CD14-positive monocyte (primary cell): ENCODE measurements around the gene SNIP1. TPM values are rescaled to one million over a fixed set of nuclear protein-coding genes. Genes with fewer than 3 reads are reported as not detected.

Experiments used
- DNase-seq, 3 donors: peaks; one replicate each; pipeline ENCODE4 v3.0.0-alpha.2; 2011 to 2022
- H2AFZ ChIP-seq: 2 replicates; pipeline ENCODE4 v1.6.0; 2012; ENCODE audit warnings: mild to moderate bottlenecking, low read depth, low read length, inconsistent platforms; ENCODE audit not compliant: insufficient read depth, poor library complexity, severe bottlenecking
- H3K27ac ChIP-seq, 2 donors: 1 replicate in 1 of 2; 2 replicates in 1 of 2; pipeline ENCODE4 v1.5.1; 2012 to 2013; ENCODE audit warnings: low read length in 2 of 2, control low read depth in 1 of 2, inconsistent platforms in 1 of 2, low read depth in 1 of 2, mild to moderate bottlenecking in 1 of 2
- H3K27me3 ChIP-seq, 2 donors: one replicate each; pipeline versions ENCODE4 v1.6.0 to v1.6.1; 2011 to 2013; ENCODE audit warnings: low read length in 2 of 2; ENCODE audit not compliant: control insufficient read depth in 2 of 2, insufficient read depth in 2 of 2
- H3K36me3 ChIP-seq, 2 donors: replicated peaks in 1 of 2; 1 replicate in 1 of 2; 2 replicates in 1 of 2; pipeline versions ENCODE4 v1.5.1 to v1.6.1; 2012 to 2013; ENCODE audit warnings: low read length in 2 of 2, control low read depth in 1 of 2, inconsistent platforms in 1 of 2, mild to moderate bottlenecking in 1 of 2; ENCODE audit not compliant: insufficient read depth in 2 of 2, control insufficient read depth in 1 of 2
- H3K4me1 ChIP-seq, 2 donors: 1 replicate in 1 of 2; 2 replicates in 1 of 2; pipeline versions ENCODE4 v1.5.1 to v1.6.1; 2012 to 2013; ENCODE audit warnings: low read length in 2 of 2, control low read depth in 1 of 2, inconsistent platforms in 1 of 2, mild to moderate bottlenecking in 1 of 2, moderate library complexity in 1 of 2; ENCODE audit not compliant: insufficient read depth in 2 of 2, control insufficient read depth in 1 of 2
- H3K4me2 ChIP-seq: replicated peaks from 2 replicates; pipeline ENCODE3; 2012; ENCODE audit warnings: low read length, moderate library complexity, mild to moderate bottlenecking; ENCODE audit not compliant: poor library complexity, severe bottlenecking; ENCODE audit errors: extremely low read depth
- H3K4me3 ChIP-seq, 3 experiments: fragments of 200-600 bp in 1 of 3; sonication (generic) in 1 of 3; replicated peaks in 1 of 3; 1 replicate in 2 of 3; 2 replicates in 1 of 3; pipeline ENCODE4 v1.5.1; 2011 to 2013; ENCODE audit warnings: low read length in 3 of 3, mild to moderate bottlenecking in 3 of 3, control low read depth in 2 of 3, low read depth in 2 of 3, inconsistent platforms in 1 of 3, moderate library complexity in 1 of 3
- H3K79me2 ChIP-seq: 2 replicates; pipeline ENCODE4 v1.6.0; 2012; ENCODE audit warnings: mild to moderate bottlenecking, control low read depth, inconsistent platforms, low read length, moderate library complexity; ENCODE audit not compliant: insufficient read depth
- H3K9ac ChIP-seq: 2 replicates; pipeline ENCODE4 v1.6.0; 2017; ENCODE audit warnings: low read length, mild to moderate bottlenecking; ENCODE audit not compliant: insufficient read depth, poor library complexity, severe bottlenecking
- H3K9me3 ChIP-seq, 2 donors: replicated peaks in 1 of 2; 1 replicate in 1 of 2; 2 replicates in 1 of 2; pipeline versions ENCODE4 v1.5.1 to v1.6.1; 2012 to 2013; ENCODE audit warnings: low read length in 2 of 2, control low read depth in 1 of 2; ENCODE audit not compliant: control insufficient read depth in 1 of 2, insufficient read depth in 1 of 2
- H4K20me1 ChIP-seq: 2 replicates; pipeline ENCODE4 v1.6.0; 2012; ENCODE audit warnings: mild to moderate bottlenecking, low read length, control low read depth, moderate library complexity; ENCODE audit not compliant: insufficient read depth
- H3K27ac Mint-ChIP-seq, 7 donors: one replicate each; pipeline ENCODE4 v1.8.0; 2020; ENCODE audit warnings: mild to moderate bottlenecking in 7 of 7, mixed read lengths in 7 of 7, moderate library complexity in 6 of 7, inconsistent platforms in 2 of 7
- H3K27me3 Mint-ChIP-seq, 3 donors: one replicate each; pipeline ENCODE4 v1.8.0; 2021 to 2022; ENCODE audit warnings: low read depth in 3 of 3, mild to moderate bottlenecking in 3 of 3, mixed read lengths in 3 of 3, moderate library complexity in 3 of 3, inconsistent platforms in 1 of 3
- H3K36me3 Mint-ChIP-seq, 2 donors: one replicate each; pipeline ENCODE4 v1.8.0; 2020; ENCODE audit warnings: mixed read lengths in 2 of 2, inconsistent platforms in 1 of 2, mild to moderate bottlenecking in 1 of 2
- H3K4me1 Mint-ChIP-seq: one replicate; pipeline ENCODE4 v1.8.0; 2020; ENCODE audit warnings: mild to moderate bottlenecking, mixed read lengths
- H3K4me3 Mint-ChIP-seq, 2 donors: one replicate each; pipeline ENCODE4 v1.8.0; 2020; ENCODE audit warnings: mild to moderate bottlenecking in 2 of 2, mixed read lengths in 2 of 2, moderate library complexity in 1 of 2
- H3K9me3 Mint-ChIP-seq, 7 donors: one replicate each; pipeline ENCODE4 v1.8.0; 2020 to 2022; ENCODE audit warnings: mixed read lengths in 7 of 7, mild to moderate bottlenecking in 6 of 7, moderate library complexity in 6 of 7, inconsistent platforms in 2 of 7
- WGBS: methylation state at CpG from one replicate; pipeline ENCODE4 v1.1.5; 2013; ENCODE audit warnings: missing lambda C conversion rate; ENCODE audit not compliant: insufficient coverage; 5-methylcytosine and 5-hydroxymethylcytosine counted together
- intact Hi-C, 2 donors: fragments of 100-400 bp; cut with micrococcal nuclease; formaldehyde crosslinking; loops; one replicate each; pipeline versions ENCODE4 v1.15.0 to v1.15.1; 2023
- polyA plus RNA-seq, 3 donors: library from polyadenylated mRNA; depleted of rRNA in 1 of 3; unstranded in 2 of 3; stranded (reverse) in 1 of 3; fragments of 300-500 nt in 2 of 3; fragments of >200 nt in 1 of 3; fragmentation: Illumina TruSeq in 2 of 3; gene quantifications; 1 replicate in 2 of 3; 2 replicates in 1 of 3; pipeline ENCODE4 v1.2.3, GENCODE V29; 2012 to 2021
- small RNA-seq: library from RNA; depleted of rRNA; stranded (forward); fragments of <200 nt; gene quantifications from one replicate; pipeline ENCODE3, GENCODE V24; 2012; ENCODE audit warnings: low read depth; ENCODE audit not compliant: insufficient read length
- TF ChIP-seq, protein P1 (sequence below): fragments of 200-600 bp; IDR thresholded peaks from one replicate; pipeline ENCODE4 v1.8.0; 2022; ENCODE audit warnings: antibody characterized with exemption, mild to moderate bottlenecking

SNIP1 gene
- polyA plus RNA-seq, 3 donors, result 1.6 to 6.8 (median 3.3) TPM

GRCh38 chr1:37485902-37486679 is 68.0 kb downstream of the SNIP1 start:
- Histone ChIP-seq H3K79me2 (peaks cover 3% of the 10 kb centered on the region), H3K4me2 (peak overlapping the region; percentile 69), H3K36me3 (peaks cover 54 to 60% of the 10 kb centered on the region in 2 donors), H2AFZ (no peak overlapping the region), H4K20me1 (peaks cover 27% of the 10 kb centered on the region), H3K27me3 (no peaks in the 10 kb centered on the region), H3K4me3 (peak overlapping the region in 1 of 3 experiments; percentile 46), H3K9me3 (no peaks in the 10 kb centered on the region), H3K9ac (no peak overlapping the region), H3K27ac (peak overlapping the region; percentile 81 to 85), H3K4me1 (peaks cover 29 to 36% of the 10 kb centered on the region in 2 donors)
- WGBS, result 0% methylated on average over 3 of the region's 6 CpGs
- peaks cover 35% of the 10 kb centered on the region for H3K4me1 Mint-ChIP-seq
- no peak overlapping the region for H3K4me3 Mint-ChIP-seq
- peak in 1 of 3 donors; percentile 15 for DNase-seq
- TF ChIP-seq, protein P1, sequence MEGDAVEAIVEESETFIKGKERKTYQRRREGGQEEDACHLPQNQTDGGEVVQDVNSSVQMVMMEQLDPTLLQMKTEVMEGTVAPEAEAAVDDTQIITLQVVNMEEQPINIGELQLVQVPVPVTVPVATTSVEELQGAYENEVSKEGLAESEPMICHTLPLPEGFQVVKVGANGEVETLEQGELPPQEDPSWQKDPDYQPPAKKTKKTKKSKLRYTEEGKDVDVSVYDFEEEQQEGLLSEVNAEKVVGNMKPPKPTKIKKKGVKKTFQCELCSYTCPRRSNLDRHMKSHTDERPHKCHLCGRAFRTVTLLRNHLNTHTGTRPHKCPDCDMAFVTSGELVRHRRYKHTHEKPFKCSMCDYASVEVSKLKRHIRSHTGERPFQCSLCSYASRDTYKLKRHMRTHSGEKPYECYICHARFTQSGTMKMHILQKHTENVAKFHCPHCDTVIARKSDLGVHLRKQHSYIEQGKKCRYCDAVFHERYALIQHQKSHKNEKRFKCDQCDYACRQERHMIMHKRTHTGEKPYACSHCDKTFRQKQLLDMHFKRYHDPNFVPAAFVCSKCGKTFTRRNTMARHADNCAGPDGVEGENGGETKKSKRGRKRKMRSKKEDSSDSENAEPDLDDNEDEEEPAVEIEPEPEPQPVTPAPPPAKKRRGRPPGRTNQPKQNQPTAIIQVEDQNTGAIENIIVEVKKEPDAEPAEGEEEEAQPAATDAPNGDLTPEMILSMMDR, result no peak
- no peaks in the 10 kb centered on the region for H3K27me3 Mint-ChIP-seq
- intact Hi-C loops, result loop anchor here in 1 of 2 donors (5.0 kb wide), 1 partner anchor 34 kb away; no protein-coding TSS in a partner anchor
- H3K27ac Mint-ChIP-seq, result peak overlapping the region; percentile 90 to 96 (median 93)
- no peaks in the 10 kb centered on the region for H3K9me3 Mint-ChIP-seq
- peaks cover 45 to 62% of the 10 kb centered on the region in 2 donors for H3K36me3 Mint-ChIP-seq

Small RNA genes lying within 50 kb of the gene (small RNA-seq; reads per million reads assigned to genes)
- gene AL034379.1, result not detected
- 0.71 reads per million for gene MIR5581

Other genes starting within 250 kb of the SNIP1 start
- gene ZC3H12A, start 79.7 kb downstream of the SNIP1 start, polyA plus RNA-seq, result 100 to 1,000 TPM in 1 of 3 donors, 1 to 10 TPM in 2; 5.2 to 155 (median 5.8) TPM
- gene MEAF6, start 39.5 kb downstream of the SNIP1 start, polyA plus RNA-seq, result 10 to 100 TPM; 56.7 to 99.8 (median 79.2) TPM
- gene DNALI1, start 2.6 kb upstream of the SNIP1 start, polyA plus RNA-seq, result not detected
- gene GNL2, start 41.6 kb upstream of the SNIP1 start, polyA plus RNA-seq, result 10 to 100 TPM; 22.2 to 37.2 (median 35.4) TPM
- not detected for gene RSPO1, start 80.6 kb upstream of the SNIP1 start, polyA plus RNA-seq
- under 1 TPM; 0.09 to 0.67 (median 0.60) TPM for gene CDCA8, start 138.2 kb upstream of the SNIP1 start, polyA plus RNA-seq
- gene EPHA10, start 210.8 kb upstream of the SNIP1 start, polyA plus RNA-seq, result not detected
- under 1 TPM in 2 of 3 donors, not detected in 1; 0.24 to 0.56 TPM for gene MANEAL, start 239.6 kb upstream of the SNIP1 start, polyA plus RNA-seq